CD4-positive, CD25-positive, alpha-beta regulatory T cell (primary cell): ENCODE data around the gene RNF168. TPM values are rescaled to one million over a fixed set of nuclear protein-coding genes. Genes with fewer than 3 reads are reported as not detected.
A peak's percentile ranks its signal among the peaks of the same experiment; 100 is the strongest.

Experiments used
- ATAC-seq, 2 donors: fragments of 150-1000 bp; cut with Tn5 transposase; one replicate each; pipeline ENCODE4 v1.10.0; 2021; ENCODE audit warnings: low read depth in 2 of 2, moderate number of reproducible peaks in 2 of 2, moderate library complexity in 1 of 2
- DNase-seq, 3 donors: peaks; one replicate each; pipeline versions ENCODE4 v3.0.0 to v3.0.0-alpha.2; 2012 to 2022; ENCODE audit warnings: mixed read lengths in 1 of 3
- H3K27ac ChIP-seq: one replicate; pipeline ENCODE4 v1.7.0; 2013; ENCODE audit warnings: mild to moderate bottlenecking, low read length; ENCODE audit not compliant: insufficient read depth, poor library complexity, severe bottlenecking
- H3K27me3 ChIP-seq: one replicate; pipeline ENCODE4 v1.7.0; 2013; ENCODE audit warnings: low read length; ENCODE audit not compliant: control insufficient read depth, insufficient read depth
- H3K36me3 ChIP-seq: one replicate; pipeline ENCODE4 v1.7.0; 2013; ENCODE audit warnings: mild to moderate bottlenecking, low read length, moderate library complexity; ENCODE audit not compliant: control insufficient read depth, insufficient read depth
- H3K4me1 ChIP-seq: 2 replicates; pipeline ENCODE4 v1.7.0; 2013; ENCODE audit warnings: mild to moderate bottlenecking, low read length; ENCODE audit not compliant: insufficient read depth, control insufficient read depth, poor library complexity, severe bottlenecking
- H3K4me3 ChIP-seq: one replicate; pipeline ENCODE4 v1.7.0; 2013; ENCODE audit warnings: low read depth, mild to moderate bottlenecking, low read length, moderate library complexity
- H3K9me3 ChIP-seq, 2 experiments: 1 replicate in 1 of 2; 2 replicates in 1 of 2; pipeline ENCODE4 v1.7.0; 2013; ENCODE audit warnings: low read length in 2 of 2, mild to moderate bottlenecking in 1 of 2, moderate library complexity in 1 of 2; ENCODE audit not compliant: control insufficient read depth in 2 of 2
- H3K27ac Mint-ChIP-seq, 3 donors: one replicate each; pipeline ENCODE4 v1.8.0; 2020 to 2022; ENCODE audit warnings: mild to moderate bottlenecking in 3 of 3, mixed read lengths in 3 of 3, moderate library complexity in 2 of 3
- H3K27me3 Mint-ChIP-seq: one replicate; pipeline ENCODE4 v1.8.0; 2022; ENCODE audit warnings: mild to moderate bottlenecking, mixed read lengths
- H3K36me3 Mint-ChIP-seq: one replicate; pipeline ENCODE4 v1.8.0; 2020; ENCODE audit warnings: mixed read lengths
- H3K4me1 Mint-ChIP-seq, 4 donors: one replicate each; pipeline ENCODE4 v1.8.0; 2020 to 2022; ENCODE audit warnings: mixed read lengths in 4 of 4, mild to moderate bottlenecking in 1 of 4
- H3K4me3 Mint-ChIP-seq, 4 donors: one replicate each; pipeline ENCODE4 v1.8.0; 2020 to 2022; ENCODE audit warnings: mild to moderate bottlenecking in 4 of 4, mixed read lengths in 4 of 4, moderate library complexity in 3 of 4
- H3K9me3 Mint-ChIP-seq, 7 donors: one replicate each; pipeline ENCODE4 v1.8.0; 2020 to 2022; ENCODE audit warnings: mixed read lengths in 7 of 7, mild to moderate bottlenecking in 3 of 7, moderate library complexity in 2 of 7
- polyA plus RNA-seq, 4 donors: library from polyadenylated mRNA; unstranded; fragments of 300-500 nt; fragmentation: Illumina TruSeq; gene quantifications; one replicate each; pipeline ENCODE4 v1.2.3, GENCODE V29; 2021
- total RNA-seq: library from RNA; stranded (reverse); gene quantifications from one replicate; pipeline ENCODE4 v1.2.3, GENCODE V29; 2022

Gene RNF168
- total and polyA plus RNA-seq, 5 donors from 2014 or later, result 8.3 to 29.5 (median 8.9) TPM

DNA sequence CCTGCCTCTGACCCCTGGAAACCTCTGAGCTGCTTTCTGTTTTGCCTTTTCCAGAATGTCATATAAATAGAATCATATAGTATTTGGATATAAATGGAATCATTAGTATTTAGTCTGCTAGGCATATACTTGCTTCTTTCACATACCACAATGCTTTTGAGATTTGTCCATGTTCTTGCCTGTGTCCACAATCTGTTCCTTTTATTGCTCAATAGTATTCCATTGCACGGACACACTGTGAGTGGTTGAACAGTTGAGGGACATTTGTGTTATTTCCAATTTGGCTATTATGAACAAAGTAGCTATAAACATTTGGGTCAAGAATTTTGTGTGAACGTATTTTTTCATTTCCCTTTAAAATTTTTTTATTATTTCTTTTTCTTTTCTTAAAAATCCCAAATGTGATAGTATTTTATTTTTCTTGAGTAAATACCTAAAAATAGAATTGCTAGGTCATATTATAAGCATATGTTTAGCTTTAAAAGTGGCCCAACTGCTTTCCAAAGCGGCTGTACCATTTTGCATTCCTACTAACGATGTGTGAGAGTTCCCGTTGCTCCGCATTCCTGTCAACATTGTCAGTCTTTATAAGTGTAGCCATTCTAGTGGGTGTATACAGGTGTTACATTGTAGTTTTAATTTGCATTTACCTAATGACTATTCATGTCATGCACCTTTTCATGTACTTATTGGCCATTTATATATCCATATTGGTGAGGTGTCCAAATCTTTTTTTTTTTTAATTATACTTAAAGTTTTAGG lies 38.3 kb upstream of the RNF168 start:
- H3K9me3 ChIP-seq, result no peaks in the 10 kb centered on the region
- H3K4me3 Mint-ChIP-seq, result no peak overlapping the region
- no peaks in the 10 kb centered on the region for H3K27me3 ChIP-seq
- ATAC-seq (no peak), DNase-seq (no peak)
- H3K4me3 ChIP-seq, result no peak overlapping the region
- no peaks in the 10 kb centered on the region for H3K36me3 ChIP-seq
- no peak overlapping the region for H3K27ac ChIP-seq
- H3K4me1 ChIP-seq, result no peaks in the 10 kb centered on the region
- no peak overlapping the region for H3K27ac Mint-ChIP-seq
- H3K36me3 Mint-ChIP-seq, result no peaks in the 10 kb centered on the region
- peaks cover 4 to 6% (median 5%) of the 10 kb centered on the region in 4 donors for H3K4me1 Mint-ChIP-seq
- no peaks in the 10 kb centered on the region for H3K9me3 Mint-ChIP-seq
- H3K27me3 Mint-ChIP-seq, result peaks cover 13% of the 10 kb centered on the region

DNA sequence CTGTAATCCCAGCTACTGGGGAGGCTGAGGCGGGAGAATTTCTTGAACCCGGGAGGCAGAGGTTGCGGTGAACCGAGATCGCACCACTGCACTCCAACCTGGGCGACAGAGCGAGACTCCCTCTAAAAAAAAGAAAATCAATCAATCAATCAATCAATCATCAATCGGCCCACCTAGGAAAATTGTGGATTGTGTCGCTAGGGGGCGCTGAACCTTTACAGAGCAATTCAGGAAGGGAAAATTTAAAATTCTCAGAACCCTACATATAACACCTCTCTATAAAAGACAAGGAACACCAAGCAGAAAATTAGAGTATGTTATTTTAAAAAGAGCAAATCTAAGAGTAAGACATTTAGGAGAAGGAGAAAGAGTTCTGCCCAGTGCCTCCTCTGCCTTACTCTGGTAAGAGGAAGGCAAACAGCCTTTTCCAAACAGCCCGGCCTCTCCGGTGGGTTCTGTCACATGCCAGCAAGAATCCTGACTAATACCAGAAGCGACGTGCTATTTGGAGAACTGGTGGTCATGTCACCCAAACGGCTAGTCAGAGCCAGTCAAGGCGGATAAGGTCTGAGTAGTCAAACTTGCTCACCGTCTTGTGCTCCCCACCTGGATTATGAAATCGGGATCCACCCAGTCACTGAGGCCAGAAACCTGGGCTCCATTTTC lies 33.9 kb upstream of the RNF168 start:
- H3K27ac Mint-ChIP-seq, result no peak overlapping the region
- H3K27me3 Mint-ChIP-seq, result peaks cover 12% of the 10 kb centered on the region
- Histone ChIP-seq H3K27ac (no peak overlapping the region), H3K27me3 (no peaks in the 10 kb centered on the region), H3K4me1 (no peaks in the 10 kb centered on the region), H3K4me3 (no peak overlapping the region), H3K36me3 (no peaks in the 10 kb centered on the region), H3K9me3 (no peaks in the 10 kb centered on the region)
- H3K4me1 Mint-ChIP-seq, result peaks cover 4 to 6% (median 5%) of the 10 kb centered on the region in 4 donors
- H3K4me3 Mint-ChIP-seq, result no peak overlapping the region
- H3K36me3 Mint-ChIP-seq, result no peaks in the 10 kb centered on the region
- DNase-seq, result peak; percentile 54 to 67 (median 57)
- peak in 1 of 2 donors; percentile 28 for ATAC-seq
- no peaks in the 10 kb centered on the region for H3K9me3 Mint-ChIP-seq

DNA sequence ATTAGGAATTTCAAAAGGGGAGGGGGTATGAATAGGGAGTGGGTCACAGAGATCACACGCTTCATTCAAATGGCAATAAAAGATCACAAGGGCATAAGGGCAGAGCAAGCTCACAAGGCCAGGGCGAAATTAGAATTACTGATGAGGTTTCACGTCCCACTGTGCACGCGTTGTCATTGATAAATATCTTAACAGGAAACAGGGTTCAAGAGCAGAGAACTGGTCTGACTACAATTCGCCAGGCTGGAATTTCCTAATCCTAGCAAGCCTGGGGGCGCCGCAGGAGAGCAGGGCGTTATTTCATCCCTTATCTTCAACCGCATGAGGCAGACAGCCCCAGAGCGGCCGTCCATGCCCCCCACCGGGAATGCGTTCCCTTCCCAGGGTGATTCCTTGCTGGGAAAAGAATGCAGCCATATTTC lies 29.7 kb upstream of the RNF168 start:
- no peaks in the 10 kb centered on the region for H3K27me3 ChIP-seq
- H3K9me3 ChIP-seq, result no peaks in the 10 kb centered on the region
- H3K36me3 Mint-ChIP-seq, result peaks cover 4% of the 10 kb centered on the region
- H3K4me1 ChIP-seq, result peaks cover 9% of the 10 kb centered on the region
- no peak overlapping the region for H3K27ac ChIP-seq
- H3K4me1 Mint-ChIP-seq, result peaks cover 4 to 15% (median 8%) of the 10 kb centered on the region in 4 donors
- H3K9me3 Mint-ChIP-seq, result no peaks in the 10 kb centered on the region
- H3K27ac Mint-ChIP-seq, result no peak overlapping the region
- H3K36me3 ChIP-seq, result no peaks in the 10 kb centered on the region
- no peak for DNase-seq
- no peak for ATAC-seq
- H3K4me3 ChIP-seq, result no peak overlapping the region
- H3K4me3 Mint-ChIP-seq, result no peak overlapping the region
- peaks cover 22% of the 10 kb centered on the region for H3K27me3 Mint-ChIP-seq

DNA sequence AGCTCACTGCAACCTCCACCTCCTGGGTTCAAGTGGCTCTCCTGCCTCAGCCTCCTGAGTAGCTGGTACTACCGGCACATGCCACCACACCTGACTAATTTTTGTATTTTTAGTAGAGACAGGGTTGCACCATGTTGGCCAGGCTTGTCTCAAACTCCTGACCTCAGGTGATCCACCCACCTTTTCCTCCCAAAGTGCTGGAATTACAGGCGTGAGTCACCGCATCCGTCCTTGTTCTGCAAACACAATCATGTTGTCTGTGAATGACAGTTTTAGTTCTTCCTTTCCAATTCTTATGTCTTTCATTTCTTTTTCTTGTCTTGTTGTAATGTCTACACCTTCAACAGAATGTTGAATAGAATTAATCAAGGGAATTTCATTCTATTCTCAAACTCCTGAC lies 27.9 kb upstream of the RNF168 start:
- H3K4me3 Mint-ChIP-seq, result peak overlapping the region in 1 of 4 donors; percentile 44
- no peaks in the 10 kb centered on the region for H3K36me3 ChIP-seq
- H3K9me3 Mint-ChIP-seq, result peaks cover 0 to 1% (median 0%) of the 10 kb centered on the region in 7 donors
- no peaks in the 10 kb centered on the region for H3K9me3 ChIP-seq
- H3K27me3 Mint-ChIP-seq, result peaks cover 16% of the 10 kb centered on the region
- DNase-seq (no peak), ATAC-seq (no peak)
- H3K27me3 ChIP-seq, result no peaks in the 10 kb centered on the region
- no peak overlapping the region for H3K27ac ChIP-seq
- peaks cover 4 to 11% (median 9%) of the 10 kb centered on the region in 4 donors for H3K4me1 Mint-ChIP-seq
- peaks cover 11% of the 10 kb centered on the region for H3K4me1 ChIP-seq
- H3K36me3 Mint-ChIP-seq, result peaks cover 4% of the 10 kb centered on the region
- H3K4me3 ChIP-seq, result no peak overlapping the region
- H3K27ac Mint-ChIP-seq, result no peak overlapping the region

DNA sequence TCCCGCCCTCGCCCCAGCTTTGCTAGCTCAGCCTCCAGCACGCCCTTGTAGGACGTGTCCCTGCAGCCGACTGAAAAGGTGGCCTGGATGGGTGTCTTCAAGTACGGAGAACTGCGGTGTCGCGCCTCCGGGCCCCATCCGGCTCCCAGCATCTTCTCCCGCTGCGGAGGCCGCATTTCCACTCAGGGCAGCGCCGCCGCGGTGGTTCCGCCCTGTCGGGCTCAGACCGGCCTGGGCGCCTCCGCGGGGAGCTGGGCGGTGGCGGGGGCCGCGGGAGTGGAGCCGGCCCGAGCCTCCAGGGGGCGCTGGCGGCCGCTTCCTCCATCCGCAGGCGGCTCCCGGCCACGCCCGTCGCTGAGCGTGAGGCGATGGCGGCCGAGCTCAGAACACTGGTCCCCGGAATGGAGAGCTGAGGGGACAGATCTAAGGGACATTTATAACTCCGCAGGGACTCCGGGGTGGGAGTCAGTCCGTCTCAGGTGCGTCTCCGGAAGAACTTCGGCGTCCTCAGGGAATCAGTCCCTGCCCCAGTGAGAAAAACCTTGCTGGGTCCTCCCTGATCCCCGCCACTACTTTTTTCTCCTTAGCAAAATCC lies 25.2 kb upstream of the RNF168 start:
- Mint-ChIP-seq H3K36me3 (peaks cover 4% of the 10 kb centered on the region), H3K27ac (peak overlapping the region in 1 of 3 donors; percentile 85), H3K27me3 (peaks cover 16% of the 10 kb centered on the region), H3K4me1 (peaks cover 4 to 11% (median 9%) of the 10 kb centered on the region in 4 donors), H3K4me3 (peak overlapping the region; percentile 69 to 78 (median 74)), H3K9me3 (peaks cover 0 to 1% (median 0%) of the 10 kb centered on the region in 7 donors)
- Histone ChIP-seq H3K9me3 (no peaks in the 10 kb centered on the region), H3K27ac (no peak overlapping the region), H3K27me3 (no peaks in the 10 kb centered on the region), H3K4me1 (peaks cover 11% of the 10 kb centered on the region), H3K36me3 (no peaks in the 10 kb centered on the region), H3K4me3 (peak overlapping the region; percentile 55)
- ATAC-seq (peak; percentile 96 to 98), DNase-seq (peak; percentile 56 to 81 (median 64))

DNA sequence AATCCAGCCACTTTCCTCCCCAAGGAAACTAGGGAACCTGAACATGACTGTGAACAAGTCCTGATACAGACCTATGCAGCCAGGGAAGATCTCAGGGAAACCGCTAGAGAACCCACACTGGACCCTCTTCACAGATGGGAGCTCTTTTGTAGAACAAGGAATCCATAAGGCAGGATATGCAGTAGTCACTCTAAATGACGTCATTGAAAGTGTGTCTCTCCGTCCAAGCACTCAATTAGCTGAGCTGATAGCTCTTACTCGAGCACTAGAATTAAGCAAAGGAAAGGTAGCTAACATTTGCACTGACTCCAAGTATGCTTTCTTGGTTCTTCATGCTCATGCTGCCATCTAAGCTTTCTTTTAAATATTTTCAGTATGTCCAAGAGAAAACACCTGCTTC lies 21.6 kb upstream of the RNF168 start:
- peaks cover 4% of the 10 kb centered on the region for H3K36me3 Mint-ChIP-seq
- H3K4me1 Mint-ChIP-seq, result peaks cover 2 to 9% (median 5%) of the 10 kb centered on the region in 4 donors
- peaks cover 0 to 20% (median 11%) of the 10 kb centered on the region in 7 donors for H3K9me3 Mint-ChIP-seq
- H3K27ac Mint-ChIP-seq, result peak overlapping the region in 1 of 3 donors; percentile 38
- Histone ChIP-seq H3K4me3 (no peak overlapping the region), H3K9me3 (peaks cover 11 to 24% of the 10 kb centered on the region in 2 experiments), H3K4me1 (peaks cover 11% of the 10 kb centered on the region), H3K36me3 (no peaks in the 10 kb centered on the region), H3K27ac (no peak overlapping the region), H3K27me3 (no peaks in the 10 kb centered on the region)
- H3K27me3 Mint-ChIP-seq, result no peaks in the 10 kb centered on the region
- ATAC-seq (no peak), DNase-seq (no peak)
- no peak overlapping the region for H3K4me3 Mint-ChIP-seq

DNA sequence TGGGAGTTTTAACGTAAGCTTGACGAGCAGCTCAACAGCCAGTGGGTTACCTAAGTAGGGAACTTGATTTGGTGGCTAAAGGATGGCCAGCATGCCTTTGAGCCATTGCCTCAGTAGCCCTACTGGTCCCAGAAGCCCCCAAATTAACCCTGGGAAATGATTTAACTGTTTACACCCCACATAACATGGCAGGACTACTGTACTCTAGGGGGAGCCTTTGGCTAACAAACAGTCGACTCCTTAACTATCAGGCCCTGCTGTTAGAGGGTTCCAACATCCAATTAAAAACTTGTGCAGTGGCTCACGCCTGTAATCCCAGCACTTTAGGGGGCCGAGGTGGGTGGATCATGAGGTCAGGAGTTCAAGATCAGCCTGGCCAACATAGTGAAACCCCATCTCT lies 21.0 kb upstream of the RNF168 start:
- Mint-ChIP-seq H3K27me3 (no peaks in the 10 kb centered on the region), H3K27ac (no peak overlapping the region), H3K4me3 (no peak overlapping the region), H3K9me3 (peaks cover 0 to 26% (median 13%) of the 10 kb centered on the region in 7 donors), H3K4me1 (peaks cover 0 to 9% (median 5%) of the 10 kb centered on the region in 4 donors), H3K36me3 (peaks cover 4% of the 10 kb centered on the region)
- ATAC-seq (no peak), DNase-seq (peak in 1 of 3 donors; percentile 32)
- no peak overlapping the region for H3K27ac ChIP-seq
- peaks cover 17 to 31% of the 10 kb centered on the region in 2 experiments for H3K9me3 ChIP-seq
- H3K36me3 ChIP-seq, result no peaks in the 10 kb centered on the region
- H3K4me1 ChIP-seq, result peaks cover 11% of the 10 kb centered on the region
- H3K4me3 ChIP-seq, result no peak overlapping the region
- H3K27me3 ChIP-seq, result no peaks in the 10 kb centered on the region
